HG02763 (cell line): ENCODE results near the gene CRYGS.
"Not testable (repeated sequence)": the region's sequence is repeated elsewhere in the genome, so short reads cannot be mapped to it uniquely, and the experiment has no call there.

Experiments used
- ATAC-seq: cut with Tn5 transposase; IDR thresholded peaks from one replicate; pipeline ENCODE4 v1.9.1; 2021; ENCODE audit warnings: mild to moderate bottlenecking, moderate library complexity; ENCODE audit not compliant: unreplicated experiment

CRYGS gene

DNA sequence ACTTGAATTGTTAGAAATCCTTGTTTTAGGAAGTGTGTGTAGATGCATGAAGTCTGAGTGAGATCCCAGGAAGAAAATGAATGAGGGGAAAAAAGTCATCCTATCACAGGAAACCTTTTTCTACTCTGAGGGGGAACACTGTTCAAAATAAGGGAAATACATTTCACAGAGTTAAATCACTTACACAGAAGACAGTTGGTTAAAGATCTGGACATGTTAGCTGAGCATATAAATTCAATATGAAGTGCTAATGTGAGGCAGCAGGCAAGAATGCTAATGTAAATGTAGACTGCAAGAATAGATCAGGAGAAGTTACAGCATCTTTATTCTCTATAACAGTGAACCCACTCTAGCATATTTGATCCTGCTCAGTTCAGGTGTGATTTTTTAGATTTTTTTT is 20.4 kb upstream of the CRYGS start:
- no peak for ATAC-seq

DNA sequence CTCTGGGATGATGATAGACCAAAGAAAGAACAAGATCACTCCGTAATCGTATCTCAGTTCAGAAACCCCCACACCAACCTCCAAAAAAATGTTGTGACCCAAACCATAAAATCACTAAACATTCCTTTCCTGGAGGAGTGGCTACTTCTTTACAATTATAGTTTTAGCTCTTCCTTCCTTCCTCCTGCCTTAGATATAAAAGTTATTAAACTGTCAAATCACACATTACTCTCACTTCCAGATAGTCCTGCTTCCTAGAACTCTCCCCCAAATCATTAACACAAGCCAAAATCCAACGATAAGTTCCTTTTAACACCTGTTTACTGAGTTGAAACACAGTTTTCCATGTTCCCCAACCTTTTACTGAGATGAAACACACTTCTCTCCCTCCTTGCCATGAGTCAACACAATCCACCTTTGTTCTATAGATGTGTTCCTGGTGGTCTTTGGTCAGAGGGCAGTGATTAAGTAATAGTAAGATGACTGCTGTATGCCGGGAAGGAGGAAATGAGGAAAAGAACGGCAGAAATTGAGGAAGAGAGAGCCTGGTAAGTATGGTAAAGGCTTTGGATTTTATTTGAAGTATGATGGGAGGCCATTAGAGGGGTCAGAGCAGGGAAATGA is 8.3 kb upstream of the CRYGS start:
- no peak for ATAC-seq

DNA sequence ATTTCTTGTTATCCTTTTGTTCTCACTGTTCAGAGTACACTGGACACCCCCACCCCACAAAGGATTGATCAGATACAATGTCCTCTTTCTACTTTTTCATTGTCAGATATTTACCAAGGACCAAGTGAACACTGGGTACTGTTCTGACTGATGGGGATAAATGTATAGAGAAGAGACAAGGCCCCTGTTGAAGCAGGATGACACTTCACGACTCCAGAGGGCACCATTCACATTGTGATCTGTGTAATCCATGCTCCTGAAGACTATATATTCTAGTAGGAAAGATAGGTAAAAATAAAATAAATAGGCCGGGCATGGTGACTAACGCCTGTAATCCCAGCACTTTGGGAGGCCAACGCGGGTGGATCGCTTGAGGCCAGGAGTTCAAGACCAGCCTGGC is 7.2 kb upstream of the CRYGS start:
- ATAC-seq, result no peak

DNA sequence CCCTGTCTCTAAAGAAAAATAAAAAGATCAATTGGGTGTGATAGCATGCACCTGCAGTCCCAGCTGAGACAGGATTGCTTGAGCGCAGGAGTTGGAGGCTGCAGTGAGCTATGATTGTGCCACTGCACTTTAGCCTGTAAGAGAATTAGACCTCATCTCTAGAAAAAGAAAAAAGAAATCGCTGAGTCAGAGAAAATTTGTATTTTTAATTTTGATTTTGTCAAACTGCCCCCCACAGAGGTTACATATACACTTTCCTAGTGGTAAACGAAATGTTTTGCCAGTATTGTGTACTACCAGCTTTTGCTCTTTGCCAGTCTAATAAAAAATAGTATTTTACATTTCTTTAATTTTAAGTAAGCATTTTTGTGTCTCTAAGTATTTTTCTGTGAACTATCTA is 5.3 kb upstream of the CRYGS start:
- ATAC-seq, result no peak

DNA sequence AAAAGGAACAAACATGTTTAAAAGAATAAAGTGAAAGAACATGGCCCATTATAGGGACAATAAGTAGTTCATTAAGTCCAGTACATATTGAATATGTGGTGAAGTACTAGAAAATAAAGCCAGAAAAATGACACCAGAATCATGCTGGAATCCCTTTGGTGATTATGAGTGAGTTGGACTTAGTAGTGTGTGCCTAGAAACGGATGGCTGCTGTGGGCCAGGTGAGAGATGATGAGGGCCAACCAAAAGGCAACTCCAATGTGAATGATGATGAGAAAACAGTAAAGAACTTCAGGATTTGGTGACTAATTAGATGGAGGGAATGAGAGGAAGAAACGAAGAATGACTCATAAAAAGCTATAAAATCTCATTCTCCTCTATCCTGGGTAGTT is 3.3 kb downstream of the CRYGS start:
- no peak for ATAC-seq

DNA sequence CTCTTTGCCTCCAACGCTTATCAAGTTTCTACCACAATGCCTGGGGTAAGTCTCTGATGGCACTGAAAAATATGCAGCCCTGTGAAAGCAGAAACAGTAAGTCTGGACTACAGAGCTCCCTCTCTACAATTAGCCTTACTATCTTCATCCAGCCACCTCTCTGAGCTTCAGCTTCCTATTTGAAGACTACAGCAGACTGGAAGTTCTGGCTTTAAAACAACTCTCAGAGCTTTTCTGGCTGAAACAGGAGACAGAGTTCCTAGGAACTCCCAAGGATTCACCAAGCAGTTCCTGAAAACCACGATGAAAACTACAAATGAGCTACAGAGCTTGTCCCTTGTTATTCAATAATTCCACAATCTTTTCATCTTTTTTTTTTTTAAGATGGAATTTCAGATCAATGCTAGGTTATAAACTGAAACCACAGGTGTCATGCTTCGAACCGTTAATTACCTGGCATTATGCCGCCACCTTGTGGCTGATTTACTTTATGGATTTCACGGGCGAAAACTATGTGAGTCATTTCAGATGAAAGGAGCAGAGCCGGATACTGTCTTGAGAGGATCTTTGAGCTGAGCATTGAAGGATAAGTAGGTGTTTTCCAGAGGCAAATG is 3.9 kb downstream of the CRYGS start:
- ATAC-seq, result peak; percentile 40

DNA sequence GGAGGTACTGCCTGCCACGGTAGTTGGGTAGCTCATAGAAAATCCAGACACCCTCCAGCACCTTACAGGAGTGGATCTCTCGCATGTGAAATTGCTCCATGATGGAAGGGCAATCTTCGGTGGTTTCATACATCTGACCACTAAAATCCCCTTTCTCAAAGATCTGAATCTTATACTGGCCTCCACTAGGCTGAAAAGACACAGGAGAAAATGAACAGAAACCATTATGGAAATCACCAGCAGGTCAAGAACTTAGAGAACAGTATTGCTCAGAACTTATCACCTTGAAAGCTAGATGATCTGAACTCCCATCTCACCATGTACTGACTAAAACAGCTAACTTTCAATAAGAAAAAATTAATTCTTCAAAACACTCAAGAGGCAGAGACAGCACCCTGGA is 5.4 kb downstream of the CRYGS start:
- ATAC-seq, result no peak

DNA sequence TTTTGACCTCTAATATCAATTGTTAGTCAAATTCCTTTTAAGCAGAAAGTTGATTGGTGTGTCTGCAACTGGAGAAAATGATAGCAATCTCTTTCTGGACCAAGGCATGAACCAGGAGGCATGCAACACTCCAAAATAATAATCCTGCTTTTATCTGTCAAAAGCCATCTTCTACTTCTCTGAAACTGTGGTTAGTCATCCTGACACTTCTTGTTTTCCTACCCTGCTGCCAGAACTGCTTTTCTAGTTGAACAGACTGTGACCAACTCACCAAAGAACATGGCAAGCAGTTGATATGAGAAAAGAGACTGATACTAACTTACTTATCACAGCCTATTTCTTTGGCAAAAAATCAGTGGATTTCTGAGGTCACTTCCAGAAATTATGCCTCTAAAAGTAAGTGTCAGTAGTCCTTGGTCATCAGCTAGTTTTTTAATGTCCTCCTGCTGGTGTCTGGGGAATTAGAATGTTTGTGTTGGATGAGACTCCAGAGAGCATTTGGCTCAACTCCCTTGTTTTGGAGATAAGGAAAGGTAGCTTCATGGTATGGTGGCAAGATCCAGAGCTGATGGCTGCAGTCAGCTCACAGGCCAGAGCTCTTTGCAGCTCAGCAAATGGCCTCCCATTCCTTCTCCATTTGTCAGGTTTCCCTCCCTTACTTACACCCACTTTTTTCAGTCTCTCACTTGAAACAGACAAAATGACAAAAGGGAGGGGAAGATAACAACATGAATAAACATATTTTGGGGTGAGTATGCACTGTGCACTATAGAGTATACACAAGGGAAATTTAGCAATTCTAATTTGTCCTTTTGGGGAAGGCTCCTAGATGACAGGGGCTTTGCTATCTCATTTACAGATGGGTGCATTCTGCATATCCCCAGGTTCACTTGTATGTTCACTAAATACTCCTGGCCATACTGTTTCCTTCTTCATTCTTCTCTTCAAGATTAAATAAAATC is 7.0 kb downstream of the CRYGS start:
- no peak for ATAC-seq

DNA sequence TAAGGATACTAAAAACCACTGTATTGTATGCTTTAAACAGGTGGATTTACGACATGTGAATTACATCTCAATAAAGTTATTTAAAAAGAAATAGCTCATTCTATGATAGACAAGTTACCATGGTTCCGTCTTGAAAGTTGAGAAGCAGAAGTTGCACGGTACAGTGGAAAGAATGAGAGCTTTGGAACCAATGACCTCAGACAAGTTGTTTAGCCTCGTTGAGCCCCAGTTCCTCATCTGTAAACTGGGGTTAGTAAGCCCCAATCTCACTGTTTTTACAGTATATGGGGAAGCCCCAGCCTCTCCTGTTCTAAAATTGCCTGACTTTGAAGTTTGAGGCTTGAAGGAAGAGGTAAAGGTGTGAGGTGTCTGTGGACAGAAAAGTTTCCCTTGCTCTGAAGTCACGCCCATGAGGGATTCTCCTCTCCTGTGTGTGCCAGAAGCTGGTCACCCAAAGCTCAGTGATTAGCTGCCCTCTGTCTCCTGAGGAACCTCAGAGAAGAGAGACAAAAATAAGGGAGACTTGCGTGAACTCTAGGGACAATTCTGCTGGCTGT is 10.0 kb downstream of the CRYGS start:
- ATAC-seq, result peak; percentile 75

DNA sequence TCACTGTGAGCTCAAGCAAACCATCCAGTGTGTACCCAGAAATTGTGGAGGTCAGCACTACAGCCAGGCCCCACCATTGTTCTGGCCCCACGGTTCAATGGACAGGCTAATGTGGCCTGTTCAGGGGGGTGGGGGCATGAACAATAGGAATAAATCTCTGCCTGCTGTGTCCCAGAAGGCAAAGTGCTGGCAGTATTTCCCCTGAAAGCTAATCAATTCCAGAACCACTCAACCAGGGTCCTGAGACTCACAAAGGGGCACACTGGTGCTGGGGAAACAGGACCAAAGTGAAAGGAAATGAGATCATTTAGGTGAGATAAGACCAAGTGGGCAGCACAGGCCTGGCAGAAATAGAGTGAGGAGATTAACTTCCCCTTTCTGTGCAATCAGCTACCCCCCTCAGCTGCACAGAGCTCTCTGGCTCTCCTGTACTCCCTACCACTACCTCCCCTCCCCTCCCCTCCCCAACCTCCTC is 11.5 kb downstream of the CRYGS start:
- ATAC-seq, result peak; percentile 52

DNA sequence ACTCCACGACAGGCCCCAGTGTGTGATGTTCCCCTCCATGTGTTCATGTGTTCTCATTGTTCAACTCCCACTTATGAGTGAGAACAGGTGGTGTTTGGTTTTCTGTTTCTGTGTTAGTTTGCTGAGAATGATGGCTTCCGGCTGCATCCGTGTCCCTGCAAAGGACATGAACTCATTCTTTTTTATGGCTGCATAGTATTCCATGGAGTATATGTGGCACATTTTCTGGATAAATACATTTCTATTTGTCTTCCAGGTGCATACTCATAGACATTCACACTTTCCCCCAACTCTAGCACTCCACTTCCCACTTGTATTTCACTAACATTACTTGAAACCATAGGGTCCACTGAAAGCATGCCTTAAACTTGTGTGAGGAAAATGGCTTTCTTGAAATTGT is 12.5 kb downstream of the CRYGS start:
- ATAC-seq, result not testable (repeated sequence)

DNA sequence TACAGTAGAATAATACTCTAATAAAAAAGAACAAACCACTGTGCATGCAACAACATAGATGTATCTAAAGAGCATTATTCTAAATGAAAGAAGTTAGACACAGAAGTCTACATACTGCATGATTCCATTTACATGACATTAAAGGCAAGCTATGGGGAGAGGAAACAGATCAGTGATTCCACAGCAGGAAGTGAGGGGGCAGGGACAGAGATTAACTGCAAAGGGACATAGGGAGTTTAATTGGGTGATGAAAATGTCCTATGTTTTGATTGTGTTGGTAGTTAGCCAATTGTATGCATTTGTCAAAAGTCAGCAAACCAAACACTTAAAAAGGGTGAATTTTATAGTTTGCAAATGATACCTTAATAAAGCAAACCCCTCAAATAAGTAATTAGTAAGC is 13.8 kb downstream of the CRYGS start:
- ATAC-seq, result no peak

DNA sequence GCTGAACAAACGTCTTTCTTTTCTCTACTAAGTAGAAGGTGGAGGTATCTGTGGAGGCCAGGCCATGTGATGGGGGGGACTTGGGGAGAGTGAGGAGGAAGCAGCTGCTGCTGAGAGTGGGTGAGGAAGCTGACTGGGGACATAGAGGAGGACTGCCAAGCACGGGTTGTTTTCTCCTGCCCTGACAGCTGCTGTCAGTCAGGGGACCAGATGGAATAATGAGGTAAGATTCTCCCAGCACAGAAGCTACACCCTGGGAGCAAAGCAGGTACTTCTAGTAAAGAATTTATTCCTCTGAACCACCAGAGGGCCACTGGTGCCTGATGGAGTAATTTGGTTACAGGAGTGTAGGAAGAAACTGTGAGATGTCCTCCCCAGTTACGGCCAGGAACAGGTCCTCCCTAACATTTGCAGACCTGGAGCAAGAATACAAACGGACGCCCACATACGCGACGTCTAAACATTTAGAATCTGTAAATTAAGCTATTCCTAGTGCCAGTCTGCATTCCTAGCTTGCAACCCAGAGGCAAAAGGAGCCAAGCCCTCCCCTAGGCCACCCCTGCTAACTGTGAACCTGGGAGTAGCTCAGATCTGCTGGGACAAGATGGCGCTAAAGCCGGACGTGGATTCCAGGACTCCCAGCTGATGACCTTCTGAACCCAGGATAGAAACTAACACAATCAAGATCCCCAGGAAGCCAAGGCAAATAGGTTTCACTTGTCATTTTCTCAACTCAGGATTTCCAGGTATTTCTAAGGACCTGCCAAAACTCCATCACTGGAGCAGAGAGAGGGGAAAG is 14.8 kb downstream of the CRYGS start:
- ATAC-seq, result no peak

DNA sequence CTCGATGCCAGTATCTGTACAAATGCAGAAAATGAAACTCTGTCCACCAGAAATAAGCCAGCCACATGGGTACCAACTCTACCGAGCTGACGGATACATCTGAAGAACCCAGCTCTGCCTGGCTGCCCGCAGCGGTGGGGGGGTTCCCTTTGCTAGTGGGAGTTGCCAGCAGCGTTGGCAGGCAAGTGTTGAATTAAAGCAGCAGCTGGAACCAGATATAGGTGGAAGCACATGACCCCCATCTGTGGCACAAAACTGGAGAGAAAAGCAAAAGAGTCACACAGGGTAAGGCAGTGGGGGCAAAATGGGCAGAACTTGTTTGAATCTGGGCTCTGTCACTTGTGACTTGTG is 17.9 kb downstream of the CRYGS start:
- ATAC-seq, result peak; percentile 41

DNA sequence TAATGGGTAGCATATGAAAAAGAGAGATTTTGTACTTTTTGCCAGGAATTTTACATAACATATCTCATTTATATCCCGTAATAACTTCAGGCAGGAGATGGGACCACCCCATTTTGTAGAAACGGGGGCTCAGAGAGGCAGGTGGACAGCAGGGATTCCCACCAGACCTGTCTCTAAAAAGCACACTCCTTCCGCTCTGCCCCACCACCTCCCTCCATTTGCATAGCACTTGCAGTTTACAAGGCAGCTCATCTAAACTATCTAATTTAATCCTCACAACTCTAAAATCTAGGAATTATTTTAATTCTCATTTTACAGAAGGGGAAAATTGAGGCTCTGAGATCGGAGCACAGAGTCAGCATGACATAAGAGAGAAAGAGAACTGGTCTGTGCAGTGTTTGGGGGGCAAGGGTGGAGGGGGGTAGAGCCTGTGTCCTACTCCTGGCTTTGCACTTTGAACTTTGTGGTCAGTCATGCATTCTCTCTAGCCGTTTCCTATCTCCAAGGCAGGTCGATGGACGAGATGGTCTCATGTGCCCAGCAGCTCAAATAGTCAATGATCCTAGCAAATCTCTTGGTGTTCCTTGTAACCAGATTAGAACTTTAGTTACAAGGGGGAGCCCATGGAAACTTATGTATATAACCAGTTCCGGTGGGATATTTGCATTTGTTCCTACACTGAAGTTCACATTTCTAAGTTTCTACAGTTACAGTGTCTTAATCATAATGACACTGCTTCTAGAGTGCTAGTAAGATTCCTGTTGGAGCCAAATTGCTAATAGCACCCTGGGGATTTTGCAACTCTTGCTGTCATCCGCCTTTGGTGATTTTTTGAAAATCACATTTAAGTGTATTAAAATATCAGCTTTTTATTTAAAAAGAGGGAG is 18.6 kb downstream of the CRYGS start:
- ATAC-seq, result no peak

DNA sequence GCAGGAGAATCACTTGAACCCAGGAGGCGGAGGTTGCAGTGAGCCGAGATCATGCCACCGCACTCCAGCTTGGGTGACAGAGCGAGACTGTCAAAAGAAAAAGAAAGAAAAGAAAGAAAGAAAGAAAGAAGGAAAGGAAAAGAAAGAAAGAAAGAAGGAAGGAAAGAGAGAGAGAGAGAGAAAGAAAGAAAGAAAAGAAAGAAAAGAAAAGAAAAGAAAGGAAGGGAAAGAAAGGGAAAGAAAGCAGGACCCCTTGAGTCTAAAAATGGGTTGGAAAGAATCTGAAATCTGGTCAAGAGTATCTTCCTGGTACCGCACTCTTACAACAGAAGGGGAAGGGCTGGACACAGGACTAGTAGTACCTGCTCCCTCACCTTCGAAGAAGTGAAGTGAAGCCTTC is 19.6 kb downstream of the CRYGS start:
- ATAC-seq, result no peak

DNA sequence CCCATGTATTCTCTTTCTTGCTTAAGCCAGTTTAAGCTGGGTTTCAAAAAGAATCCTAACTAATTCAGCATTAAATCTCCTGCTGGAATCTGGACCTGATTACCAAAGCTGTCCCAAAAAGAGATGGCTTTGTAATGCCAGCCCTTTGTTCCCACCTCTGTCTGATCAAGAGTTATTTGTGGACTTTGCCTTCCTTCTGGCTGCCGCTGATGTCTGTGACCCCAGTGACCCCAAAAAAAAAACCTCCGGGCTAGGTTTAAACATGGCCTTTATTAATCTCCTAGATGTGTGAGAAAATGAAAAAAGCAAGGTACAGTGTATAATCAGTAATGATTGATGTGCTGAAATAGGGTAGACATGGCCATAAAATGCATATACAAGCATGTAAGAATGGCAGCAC is 20.7 kb downstream of the CRYGS start:
- ATAC-seq, result no peak

DNA sequence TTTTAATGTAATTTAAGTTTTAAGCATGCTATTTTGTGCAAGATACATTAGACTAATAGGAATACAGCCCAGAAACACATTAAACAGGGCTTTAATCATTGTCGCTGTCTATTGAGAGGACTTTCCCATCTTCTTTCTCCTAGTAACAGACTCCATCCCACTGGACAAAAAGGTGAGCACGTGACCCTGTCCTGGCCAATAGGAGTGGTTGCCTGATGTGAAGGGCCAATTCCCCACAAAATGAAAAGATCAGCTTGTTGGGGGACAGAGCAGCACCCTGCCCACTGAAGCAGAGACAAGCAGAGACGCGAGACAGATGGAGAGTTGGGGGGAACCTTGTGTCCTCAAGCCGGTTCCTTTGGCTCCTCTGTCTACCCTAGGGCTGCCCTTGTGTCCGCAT is 21.2 kb downstream of the CRYGS start:
- no peak for ATAC-seq

DNA sequence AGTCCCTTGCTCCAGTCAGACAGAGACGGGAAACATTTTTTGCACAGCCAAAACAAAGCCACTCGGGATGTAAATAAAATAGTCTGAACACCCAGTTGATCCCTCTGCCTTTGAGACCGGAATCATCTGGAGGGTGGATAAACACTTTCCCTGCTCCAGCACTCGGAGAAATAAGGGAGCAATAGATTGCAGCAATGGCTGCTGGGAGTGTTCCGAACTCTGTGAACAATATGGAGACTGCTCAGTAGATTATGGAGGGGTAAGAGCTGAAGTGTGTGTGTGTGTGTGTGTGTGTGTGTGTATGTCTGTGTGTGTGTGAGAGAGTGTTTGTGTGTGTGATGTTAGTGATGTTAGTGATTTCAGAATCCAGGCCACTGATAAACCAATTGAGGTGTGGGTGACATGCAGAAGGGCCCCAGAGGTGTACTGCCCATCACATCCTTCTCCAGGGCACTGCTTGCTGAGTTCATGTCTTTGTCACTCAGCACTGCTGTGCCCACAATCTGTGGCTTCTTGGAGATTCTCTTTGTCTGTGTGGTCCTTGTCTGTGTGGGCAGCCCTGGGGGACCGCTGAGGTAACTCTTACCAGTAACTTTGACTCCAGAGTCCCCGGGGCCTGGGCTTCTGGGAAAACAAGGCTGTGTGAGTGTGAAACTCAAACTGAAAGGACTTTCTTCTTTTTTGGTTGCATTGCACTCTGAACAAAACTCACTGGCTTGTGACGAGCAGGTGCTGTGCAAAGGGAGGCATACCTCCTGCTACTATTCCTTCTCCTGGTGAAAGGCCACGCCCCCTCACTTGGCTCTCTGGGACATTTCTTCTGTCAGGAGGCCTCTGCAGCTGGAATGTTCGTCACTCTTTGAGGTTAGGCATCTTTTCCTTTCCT is 23.0 kb downstream of the CRYGS start:
- peak; percentile 60 for ATAC-seq
